Peyer's patch (tissue), 4 donors: ENCODE results near the gene PPFIBP1. TPM values are rescaled to one million over a fixed set of nuclear protein-coding genes. Genes with fewer than 3 reads are reported as not detected.

Experiments used
- DNase-seq, 3 donors: peaks; one replicate each; pipeline ENCODE4 v3.0.0-alpha.2; 2017 to 2019
- H3K27ac ChIP-seq, 4 donors: fragments of 200-600 bp; sonication (generic); one replicate each; pipeline ENCODE4 v1.5.1; 2016 to 2019
- H3K27me3 ChIP-seq, 2 donors: fragments of 200-600 bp; sonication (generic); one replicate each; pipeline ENCODE4 v1.5.1; 2019
- H3K36me3 ChIP-seq, 3 donors: fragments of 200-600 bp; sonication (generic); one replicate each; pipeline ENCODE4 v1.5.1; 2016 to 2019
- H3K4me1 ChIP-seq, 4 donors: fragments of 200-600 bp; sonication (generic); one replicate each; pipeline ENCODE4 v1.5.1; 2016 to 2019
- H3K4me3 ChIP-seq, 4 donors: fragments of 200-600 bp; sonication (generic); 1 replicate in 3 of 4; 2 replicates in 1 of 4; pipeline ENCODE4 v1.5.1; 2016 to 2019; ENCODE audit warnings: mild to moderate bottlenecking in 1 of 4
- H3K9me3 ChIP-seq, 4 donors: fragments of 200-600 bp; sonication (generic); one replicate each; pipeline ENCODE4 v1.5.1; 2016 to 2019; ENCODE audit warnings: mild to moderate bottlenecking in 1 of 4
- POLR2A ChIP-seq, 2 donors: fragments of 450-650 bp; IDR thresholded peaks; one replicate each; pipeline ENCODE4 v1.5.1; 2017; ENCODE audit warnings: antibody characterized with exemption in 2 of 2, mild to moderate bottlenecking in 2 of 2, moderate library complexity in 2 of 2
- total RNA-seq, 4 donors: library from RNA; depleted of rRNA; stranded (reverse); fragments of >200 nt; gene quantifications; one replicate each; pipeline ENCODE4 v1.1.0, GENCODE V29; 2016
- TF ChIP-seq, protein P1 (sequence below), 6 experiments: fragments of 450-650 bp in 4 of 6; fragments of 200-600 bp in 2 of 6; sonication (generic) in 1 of 6; IDR thresholded peaks; one replicate each; pipeline ENCODE4 v1.5.1; 2017 to 2019; ENCODE audit warnings: antibody characterized with exemption in 6 of 6, mild to moderate bottlenecking in 3 of 6, moderate library complexity in 1 of 6

The PPFIBP1 gene
- total RNA-seq, 4 donors from 2014 or later, result 37.5 to 171 (median 48.1) TPM

- Histone ChIP-seq H3K27me3 (no peaks in the 10 kb centered on the region), H3K27ac (no peak overlapping the region), H3K4me3 (no peak overlapping the region), H3K36me3 (no peaks in the 10 kb centered on the region), H3K9me3 (no peaks in the 10 kb centered on the region), H3K4me1 (peaks cover 0 to 4% (median 0%) of the 10 kb centered on the region in 4 donors)
- no peak for DNase-seq
- TF ChIP-seq, protein P1, sequence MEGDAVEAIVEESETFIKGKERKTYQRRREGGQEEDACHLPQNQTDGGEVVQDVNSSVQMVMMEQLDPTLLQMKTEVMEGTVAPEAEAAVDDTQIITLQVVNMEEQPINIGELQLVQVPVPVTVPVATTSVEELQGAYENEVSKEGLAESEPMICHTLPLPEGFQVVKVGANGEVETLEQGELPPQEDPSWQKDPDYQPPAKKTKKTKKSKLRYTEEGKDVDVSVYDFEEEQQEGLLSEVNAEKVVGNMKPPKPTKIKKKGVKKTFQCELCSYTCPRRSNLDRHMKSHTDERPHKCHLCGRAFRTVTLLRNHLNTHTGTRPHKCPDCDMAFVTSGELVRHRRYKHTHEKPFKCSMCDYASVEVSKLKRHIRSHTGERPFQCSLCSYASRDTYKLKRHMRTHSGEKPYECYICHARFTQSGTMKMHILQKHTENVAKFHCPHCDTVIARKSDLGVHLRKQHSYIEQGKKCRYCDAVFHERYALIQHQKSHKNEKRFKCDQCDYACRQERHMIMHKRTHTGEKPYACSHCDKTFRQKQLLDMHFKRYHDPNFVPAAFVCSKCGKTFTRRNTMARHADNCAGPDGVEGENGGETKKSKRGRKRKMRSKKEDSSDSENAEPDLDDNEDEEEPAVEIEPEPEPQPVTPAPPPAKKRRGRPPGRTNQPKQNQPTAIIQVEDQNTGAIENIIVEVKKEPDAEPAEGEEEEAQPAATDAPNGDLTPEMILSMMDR (IDR thresholded peaks at IDR 0.05), result no peak
- no peak for TF ChIP-seq POLR2A (IDR thresholded peaks at IDR 0.05)
Measured at GRCh38 chr12:27602516-27602915, 78.5 kb downstream of the PPFIBP1 start.

GRCh38 chr12:27604431-27604830 is 80.4 kb downstream of the PPFIBP1 start:
- Histone ChIP-seq H3K9me3 (no peaks in the 10 kb centered on the region), H3K27me3 (no peaks in the 10 kb centered on the region), H3K36me3 (no peaks in the 10 kb centered on the region), H3K4me1 (peaks cover 0 to 6% (median 0%) of the 10 kb centered on the region in 4 donors), H3K4me3 (no peak overlapping the region), H3K27ac (no peak overlapping the region)
- DNase-seq, result no peak
- TF ChIP-seq, protein P1 (IDR thresholded peaks at IDR 0.05), result no peak
- TF ChIP-seq POLR2A (IDR thresholded peaks at IDR 0.05), result no peak

GRCh38 chr12:27606986-27607385 is 83.0 kb downstream of the PPFIBP1 start:
- Histone ChIP-seq H3K27ac (no peak overlapping the region), H3K9me3 (no peaks in the 10 kb centered on the region), H3K36me3 (no peaks in the 10 kb centered on the region), H3K4me1 (peaks cover 0 to 16% (median 0%) of the 10 kb centered on the region in 4 donors), H3K27me3 (no peaks in the 10 kb centered on the region), H3K4me3 (no peak overlapping the region)
- no peak for DNase-seq
- TF ChIP-seq, protein P1 (IDR thresholded peaks at IDR 0.05), result no peak
- TF ChIP-seq POLR2A (IDR thresholded peaks at IDR 0.05), result no peak

DNA sequence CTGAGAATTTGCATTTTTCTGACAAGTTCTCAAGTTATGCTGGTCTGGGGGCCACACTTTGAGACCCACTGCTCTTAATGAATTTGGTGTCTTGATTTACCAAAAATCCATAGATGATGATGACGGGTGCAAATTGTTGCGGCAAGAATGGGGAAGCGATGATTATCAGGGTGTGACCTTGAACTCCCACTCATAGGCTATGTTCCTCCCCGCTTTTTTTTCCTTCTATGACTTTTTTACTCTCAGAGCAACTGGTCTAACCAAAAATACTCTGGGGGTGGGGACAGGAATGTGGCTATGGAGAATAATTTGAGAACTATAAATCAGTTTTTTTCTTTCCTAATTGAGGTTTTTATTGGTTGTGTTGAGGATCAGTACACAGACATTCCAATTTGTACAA is 83.6 kb downstream of the PPFIBP1 start:
- no peak for TF ChIP-seq POLR2A (IDR thresholded peaks at IDR 0.05)
- TF ChIP-seq, protein P1 (IDR thresholded peaks at IDR 0.05), result no peak
- no peak overlapping the region for H3K4me3 ChIP-seq
- H3K27me3 ChIP-seq, result no peaks in the 10 kb centered on the region
- peaks cover 0 to 16% (median 0%) of the 10 kb centered on the region in 4 donors for H3K4me1 ChIP-seq
- no peaks in the 10 kb centered on the region for H3K36me3 ChIP-seq
- H3K9me3 ChIP-seq, result no peaks in the 10 kb centered on the region
- no peak overlapping the region for H3K27ac ChIP-seq
- DNase-seq, result no peak

GRCh38 chr12:27608890-27609289 is 84.9 kb downstream of the PPFIBP1 start:
- peak overlapping the region in 2 of 4 donors; percentile 5 to 28 for H3K27ac ChIP-seq
- TF ChIP-seq POLR2A (IDR thresholded peaks at IDR 0.05), result no peak
- TF ChIP-seq, protein P1 (IDR thresholded peaks at IDR 0.05), result no peak
- no peak overlapping the region for H3K4me3 ChIP-seq
- no peaks in the 10 kb centered on the region for H3K36me3 ChIP-seq
- no peak for DNase-seq
- H3K9me3 ChIP-seq, result no peaks in the 10 kb centered on the region
- H3K4me1 ChIP-seq, result peaks cover 0 to 16% (median 0%) of the 10 kb centered on the region in 4 donors
- H3K27me3 ChIP-seq, result no peaks in the 10 kb centered on the region

DNA sequence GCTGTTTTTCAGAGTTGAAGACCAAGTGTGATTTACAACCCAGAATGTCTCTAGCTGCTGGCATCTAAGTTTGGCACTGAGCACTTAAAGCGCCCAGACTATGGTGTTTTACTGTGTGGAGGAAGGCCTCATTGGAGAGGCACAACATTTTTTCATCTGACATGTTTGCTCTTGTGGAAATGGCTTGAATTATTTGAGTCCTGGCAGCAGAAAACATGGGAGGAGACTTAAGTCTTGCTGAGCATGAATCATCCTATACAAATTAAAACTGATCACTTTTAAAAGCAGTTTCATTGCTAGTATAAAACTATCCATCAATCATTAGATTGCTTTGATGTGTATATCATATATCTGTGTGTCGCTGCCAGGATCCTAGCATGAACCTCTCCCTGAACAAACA is 86.4 kb downstream of the PPFIBP1 start:
- TF ChIP-seq, protein P1 (IDR thresholded peaks at IDR 0.05), result no peak
- TF ChIP-seq POLR2A (IDR thresholded peaks at IDR 0.05), result no peak
- no peaks in the 10 kb centered on the region for H3K27me3 ChIP-seq
- H3K27ac ChIP-seq, result no peak overlapping the region
- H3K9me3 ChIP-seq, result no peaks in the 10 kb centered on the region
- no peak overlapping the region for H3K4me3 ChIP-seq
- H3K36me3 ChIP-seq, result no peaks in the 10 kb centered on the region
- H3K4me1 ChIP-seq, result peaks cover 0 to 16% (median 0%) of the 10 kb centered on the region in 4 donors
- DNase-seq, result no peak
